SK-N-SH (cell line): Measurements from ENCODE around the gene DLD. TPM values are rescaled to one million over a fixed set of nuclear protein-coding genes. Genes with fewer than 3 reads are reported as not detected.

Experiments used
- CTCF ChIA-PET: fragments of 300-600, 350-600 bp; formaldehyde crosslinking; extraction: SDS; loops from one replicate; lab custom pipeline; 2021; lab: Yijun Ruan, JAX
- POLR2A ChIA-PET: fragments of 350-600 bp; sonication (Branson Sonifier 250); formaldehyde crosslinking; extraction: SDS; loops from one replicate; lab custom pipeline; 2020; ENCODE audit warnings: antibody characterized with exemption, inconsistent platforms; lab: Yijun Ruan, JAX
- DNase-seq: peaks from one replicate; pipeline ENCODE4 v3.0.0; 2012
- H2AFZ ChIP-seq: fragments of 200-600 bp; sonication (generic); 2 replicates; pipeline ENCODE4 v1.8.1; 2016; ENCODE audit warnings: antibody characterized with exemption, mild to moderate bottlenecking, low read depth
- H3F3A ChIP-seq: fragments of 200-600 bp; sonication (generic); replicated peaks from 2 replicates; pipeline ENCODE3; 2016; ENCODE audit warnings: antibody characterized with exemption, mild to moderate bottlenecking; ENCODE audit not compliant: insufficient read depth
- H3K27ac ChIP-seq, 2 experiments: fragments of 200-500 bp in 1 of 2; fragments of 200-600 bp in 1 of 2; sonication (Bioruptor generic) in 1 of 2; sonication (generic), shearing (Covaris generic) in 1 of 2; 2 replicates each; pipeline versions ENCODE4 v1.5.1 to v1.6.1; 2014 to 2016; ENCODE audit warnings: low read depth in 2 of 2, inconsistent platforms in 1 of 2, low read length in 1 of 2, mild to moderate bottlenecking in 1 of 2, mixed read lengths in 1 of 2
- H3K27me3 ChIP-seq: fragments of 200-600 bp; sonication (generic), shearing (Covaris generic); 2 replicates; pipeline ENCODE4 v1.6.1; 2016; ENCODE audit warnings: mixed run types; ENCODE audit not compliant: insufficient read depth
- H3K36me3 ChIP-seq, 2 experiments: fragments of 200-500 bp in 1 of 2; fragments of 200-600 bp in 1 of 2; sonication (Bioruptor generic) in 1 of 2; sonication (generic) in 1 of 2; replicated peaks in 1 of 2; 2 replicates each; pipeline versions ENCODE3 to v1.5.1; 2014 to 2016; ENCODE audit warnings: low read length in 1 of 2, mild to moderate bottlenecking in 1 of 2; ENCODE audit not compliant: insufficient read depth in 2 of 2, control insufficient read depth in 1 of 2
- H3K4me1 ChIP-seq, 2 experiments: fragments of 200-500 bp in 1 of 2; fragments of 200-600 bp in 1 of 2; sonication (Bioruptor generic) in 1 of 2; sonication (generic), shearing (Covaris generic) in 1 of 2; 2 replicates each; pipeline versions ENCODE4 v1.5.1 to v1.6.1; 2014 to 2016; ENCODE audit warnings: low read depth in 1 of 2, low read length in 1 of 2, mixed run types in 1 of 2; ENCODE audit not compliant: insufficient read depth in 2 of 2, control insufficient read depth in 1 of 2
- H3K4me2 ChIP-seq: fragments of 200-600 bp; sonication (generic), shearing (Covaris generic); 2 replicates; pipeline ENCODE4 v1.6.1; 2017; ENCODE audit warnings: mixed run types
- H3K4me3 ChIP-seq, 2 experiments: fragments of 200-500 bp in 1 of 2; fragments of 200-600 bp in 1 of 2; sonication (Bioruptor generic) in 1 of 2; sonication (generic), shearing (Covaris generic) in 1 of 2; 2 replicates each; pipeline versions ENCODE4 v1.5.1 to v1.8.1; 2014 to 2016; ENCODE audit warnings: low read depth in 2 of 2, inconsistent platforms in 1 of 2, low read length in 1 of 2, mild to moderate bottlenecking in 1 of 2, mixed read lengths in 1 of 2, moderate library complexity in 1 of 2
- H3K79me2 ChIP-seq: fragments of 200-600 bp; sonication (generic); 2 replicates; pipeline ENCODE4 v1.8.1; 2017; ENCODE audit warnings: mild to moderate bottlenecking; ENCODE audit not compliant: insufficient read depth
- H3K9ac ChIP-seq: fragments of 200-600 bp; sonication (generic); 2 replicates; pipeline ENCODE4 v1.6.1; 2017; ENCODE audit warnings: mixed run types
- H3K9me2 ChIP-seq: fragments of 200-600 bp; sonication (generic); 2 replicates; pipeline ENCODE4 v1.6.1; 2017; ENCODE audit warnings: mixed run types
- H3K9me3 ChIP-seq: fragments of 200-600 bp; sonication (generic); 2 replicates; pipeline ENCODE4 v1.6.1; 2017; ENCODE audit warnings: mixed run types, mild to moderate bottlenecking, moderate library complexity
- H4K20me1 ChIP-seq: fragments of 200-600 bp; sonication (generic); 2 replicates; pipeline ENCODE4 v1.6.1; 2017; ENCODE audit warnings: mild to moderate bottlenecking, mixed run types; ENCODE audit not compliant: insufficient read depth
- CHD2 ChIP-seq: fragments of 150-350 bp; IDR thresholded peaks from 2 replicates; pipeline ENCODE4 v1.6.1; 2018; ENCODE audit warnings: low read length; ENCODE audit not compliant: partially characterized antibody
- CTCF ChIP-seq: fragments of 200-600 bp; sonication (generic); IDR thresholded peaks from 2 replicates; pipeline ENCODE4 v1.6.1; 2017; ENCODE audit warnings: antibody characterized with exemption, mild to moderate bottlenecking, moderate library complexity
- ELF1 ChIP-seq: IDR thresholded peaks from 2 replicates; pipeline ENCODE4 v1.4.0; 2012
- EP300 ChIP-seq, 2 experiments: IDR thresholded peaks; 2 replicates each; pipeline versions ENCODE4 v1.4.0 to v1.6.1; 2012; ENCODE audit warnings: borderline replicate concordance in 1 of 2, low read depth in 1 of 2, low read length in 1 of 2
- EZH2phosphoT487 ChIP-seq: fragments of 200-600 bp; sonication (generic); IDR thresholded peaks from 2 replicates; pipeline ENCODE4 v1.6.1; 2017; ENCODE audit warnings: low read depth, mixed run types, mild to moderate bottlenecking, antibody characterized with exemption, moderate library complexity, borderline replicate concordance
- FOXJ3 ChIP-seq: sonication (generic); formaldehyde crosslinking; IDR thresholded peaks from 2 replicates; pipeline ENCODE4 v1.5.1; 2020; ENCODE audit warnings: mild to moderate bottlenecking, missing genetic modification reagents
- FOXM1 ChIP-seq: IDR thresholded peaks from 2 replicates; pipeline ENCODE4 v1.4.0; 2012; ENCODE audit warnings: low read depth, mild to moderate bottlenecking
- GABPA ChIP-seq: IDR thresholded peaks from 2 replicates; pipeline ENCODE4 v1.4.0; 2012; ENCODE audit warnings: low read depth, mild to moderate bottlenecking
- GATA2 ChIP-seq: sonication (generic); formaldehyde crosslinking; IDR thresholded peaks from 2 replicates; pipeline ENCODE4 v1.5.0; 2020; ENCODE audit warnings: mild to moderate bottlenecking, missing genetic modification reagents
- IRF3 ChIP-seq: fragments of 150-350 bp; IDR thresholded peaks from 2 replicates; pipeline ENCODE4 v1.6.1; 2016; ENCODE audit warnings: mild to moderate bottlenecking, low read depth, low read length
- JUND ChIP-seq: IDR thresholded peaks from 2 replicates; pipeline ENCODE4 v1.4.0; 2012
- MXI1 ChIP-seq: IDR thresholded peaks from 2 replicates; pipeline ENCODE4 v1.6.1; 2012; ENCODE audit warnings: mild to moderate bottlenecking, low read depth, low read length, improper control_type of control experiment
- NFIC ChIP-seq: IDR thresholded peaks from 2 replicates; pipeline ENCODE4 v1.4.0; 2012; ENCODE audit warnings: borderline replicate concordance
- NRF1 ChIP-seq: IDR thresholded peaks from 2 replicates; pipeline ENCODE4 v1.6.1; 2012; ENCODE audit warnings: low read depth, mild to moderate bottlenecking, low read length
- POLR2AphosphoS5 ChIP-seq: IDR thresholded peaks from 2 replicates; pipeline ENCODE4 v1.6.1; 2012; ENCODE audit warnings: low read depth, low read length
- RAD21 ChIP-seq: IDR thresholded peaks from 2 replicates; pipeline ENCODE4 v1.6.1; 2012; ENCODE audit warnings: mild to moderate bottlenecking, low read length
- REST ChIP-seq: IDR thresholded peaks from 2 replicates; pipeline ENCODE4 v1.6.1; 2012; ENCODE audit warnings: mild to moderate bottlenecking, low read depth, low read length, moderate library complexity
- RFX5 ChIP-seq: IDR thresholded peaks from 2 replicates; pipeline ENCODE4 v1.6.1; 2012; ENCODE audit warnings: mild to moderate bottlenecking, improper control_type of control experiment, low read length
- SIN3A ChIP-seq: IDR thresholded peaks from 2 replicates; pipeline ENCODE4 v1.6.1; 2012; ENCODE audit warnings: low read depth, mild to moderate bottlenecking, low read length, moderate library complexity, borderline replicate concordance
- SMC3 ChIP-seq: IDR thresholded peaks from 2 replicates; pipeline ENCODE4 v1.6.1; 2012; ENCODE audit warnings: low read depth, low read length, improper control_type of control experiment
- USF1 ChIP-seq: IDR thresholded peaks from 2 replicates; pipeline ENCODE4 v1.4.0; 2012; ENCODE audit warnings: low read depth, borderline replicate concordance
- YY1 ChIP-seq: IDR thresholded peaks from 2 replicates; pipeline ENCODE4 v1.4.0; 2012; ENCODE audit warnings: low read depth, mild to moderate bottlenecking
- WGBS: methylation state at CpG from one replicate; pipeline ENCODE4 v1.1.6; 2017; ENCODE audit warnings: low lambda C conversion rate; 5-methylcytosine and 5-hydroxymethylcytosine counted together
- polyA plus RNA-seq, 3 experiments: library from polyadenylated mRNA; depleted of rRNA; stranded (reverse); fragments of >200 nt; gene quantifications; 2 replicates each; pipeline ENCODE4 v1.2.3, GENCODE V29; 2012
- TF ChIP-seq, protein P1 (sequence below): IDR thresholded peaks from 2 replicates; pipeline ENCODE4 v1.4.0; 2012; ENCODE audit warnings: low read depth
- TF ChIP-seq, protein P2 (sequence below): IDR thresholded peaks from 2 replicates; pipeline ENCODE4; 2012

The DLD gene
- polyA plus RNA-seq, 1 of the 3 experiments (the other 2 are of a cell fraction), result 140 TPM

DNA sequence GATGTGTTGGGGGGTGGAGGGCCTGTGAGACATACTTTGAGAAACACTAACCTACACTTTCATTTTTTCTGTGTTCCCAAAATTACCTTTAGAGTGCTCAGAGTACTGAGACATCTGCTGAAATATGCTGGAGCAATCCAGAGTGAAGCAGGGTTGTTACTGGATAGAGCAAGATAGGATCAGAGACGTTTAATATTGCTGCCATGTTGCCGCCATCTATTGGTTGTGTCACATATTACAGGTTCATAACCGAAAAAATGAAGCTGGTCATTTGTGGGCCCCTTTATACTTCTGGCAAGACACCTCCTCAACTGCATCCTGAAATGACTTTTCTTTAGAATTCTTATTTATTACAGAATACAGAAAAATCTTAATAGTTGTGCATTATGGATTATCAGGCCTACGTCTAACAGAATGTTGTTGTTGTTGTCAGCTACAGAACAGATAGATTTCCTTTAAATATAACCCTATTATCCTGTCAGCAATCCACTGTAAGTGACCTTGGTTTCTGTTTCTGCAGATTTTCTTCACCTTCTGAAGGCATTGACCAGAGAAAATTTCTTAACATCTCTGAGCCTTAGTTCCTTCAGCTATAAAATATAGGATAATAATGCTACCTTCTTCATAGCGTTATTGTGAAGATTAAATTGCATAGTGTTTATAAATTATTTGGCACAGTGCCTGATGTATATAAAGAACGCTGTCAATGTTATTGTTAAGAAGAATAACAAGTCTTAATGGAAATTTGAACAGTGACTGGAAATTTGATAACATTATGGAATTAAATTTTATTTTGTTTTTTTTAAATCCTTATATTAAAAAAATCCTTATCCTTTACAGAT, 16.2 kb upstream of the DLD start:
- peaks cover 0 to 2% of the 10 kb centered on the region in 2 experiments; a peak in 1 of 4 replicates for H3K4me1 ChIP-seq
- ChIA-PET POLR2A (interaction anchor here (0.6 to 1.7 kb wide), 2 partner anchors 131 to 591 kb away, joined by 3 to 15 read pairs; partner anchors contain the start of gene CBLL1), CTCF (interaction anchor here (0.5 to 11.3 kb wide), 82 partner anchors 10 to 1087 kb away, joined by 3 to 284 read pairs (median 3); partner anchors contain the start of genes CBLL1, COG5, DLD and DUS4L)
- WGBS, result 21% methylated on average over 6 of the region's 6 CpGs
- H3K9ac ChIP-seq, result no peak overlapping the region
- no peak overlapping the region; a peak in 1 of 4 replicates for H3K4me3 ChIP-seq
- H3K27ac ChIP-seq, result no peak overlapping the region
- H3K4me2 ChIP-seq, result no peak overlapping the region
- DNase-seq, result peak; percentile 82
- TF ChIP-seq FOXJ3 (CRISPR knock-in tag), result no peak
- TF ChIP-seq RAD21, result peak; percentile 98
- no peak for TF ChIP-seq YY1
- TF ChIP-seq EZH2phosphoT487, result no peak
- no peak for TF ChIP-seq JUND
- TF ChIP-seq CTCF, result peak; percentile 97
- TF ChIP-seq EP300 (IDR thresholded peaks at IDR 0.05; ENCODE audit: borderline replicate concordance in 1 of 2, low read depth in 1 of 2, low read length in 1 of 2), result 0 out of 4 replicates have a peak, but pooled peaks of 1 of the 2 experiments have one; percentile 29
- peak; percentile 86 for TF ChIP-seq SMC3
- no peak for TF ChIP-seq SIN3A
- no peak for TF ChIP-seq USF1
- TF ChIP-seq, protein P1, sequence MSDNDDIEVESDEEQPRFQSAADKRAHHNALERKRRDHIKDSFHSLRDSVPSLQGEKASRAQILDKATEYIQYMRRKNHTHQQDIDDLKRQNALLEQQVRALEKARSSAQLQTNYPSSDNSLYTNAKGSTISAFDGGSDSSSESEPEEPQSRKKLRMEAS, result no peak
- no peak for TF ChIP-seq MXI1
- TF ChIP-seq GATA2 (CRISPR knock-in tag), result peak; percentile 93
- no peak for TF ChIP-seq GABPA
- TF ChIP-seq NFIC, result no peak
- TF ChIP-seq REST, result no peak
- no peak for TF ChIP-seq ELF1
- peak; percentile 44 for TF ChIP-seq CHD2
- TF ChIP-seq POLR2AphosphoS5, result no peak
- TF ChIP-seq, protein P2, sequence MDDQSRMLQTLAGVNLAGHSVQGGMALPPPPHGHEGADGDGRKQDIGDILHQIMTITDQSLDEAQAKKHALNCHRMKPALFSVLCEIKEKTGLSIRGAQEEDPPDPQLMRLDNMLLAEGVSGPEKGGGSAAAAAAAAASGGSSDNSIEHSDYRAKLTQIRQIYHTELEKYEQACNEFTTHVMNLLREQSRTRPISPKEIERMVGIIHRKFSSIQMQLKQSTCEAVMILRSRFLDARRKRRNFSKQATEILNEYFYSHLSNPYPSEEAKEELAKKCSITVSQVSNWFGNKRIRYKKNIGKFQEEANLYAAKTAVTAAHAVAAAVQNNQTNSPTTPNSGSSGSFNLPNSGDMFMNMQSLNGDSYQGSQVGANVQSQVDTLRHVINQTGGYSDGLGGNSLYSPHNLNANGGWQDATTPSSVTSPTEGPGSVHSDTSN, result no peak
- TF ChIP-seq IRF3, result no peak
- no peak for TF ChIP-seq NRF1
- peak; percentile 73; the same call in 1 of the 2 replicates for TF ChIP-seq RFX5
- TF ChIP-seq FOXM1, result no peak
- peaks cover 8% of the 10 kb centered on the region for H3F3A ChIP-seq
- H4K20me1 ChIP-seq, result no peaks in the 10 kb centered on the region
- H3K36me3 ChIP-seq, result no peaks in the 10 kb centered on the region
- H3K79me2 ChIP-seq, result no peaks in the 10 kb centered on the region
- no peaks in the 10 kb centered on the region for H3K9me2 ChIP-seq
- no peaks in the 10 kb centered on the region; the same call in 1 of the 2 replicates for H3K27me3 ChIP-seq
- H3K9me3 ChIP-seq, result no peaks in the 10 kb centered on the region; the same call in 1 of the 2 replicates
- peak overlapping the region; percentile 33; the same call in 1 of the 2 replicates for H2AFZ ChIP-seq
